Astrocyte (in vitro differentiated cells and primary cell): ENCODE results near the gene CRTC1. TPM values are rescaled to one million over a fixed set of nuclear protein-coding genes. Genes with fewer than 3 reads are reported as not detected.

Experiments
- DNase-seq: peaks from one replicate; pipeline ENCODE4 v3.0.0-alpha.2; 2010; ENCODE audit warnings: low read depth
- FAIRE-seq: peaks from 2 replicates; lab custom pipeline; 2011; peaks lifted over from hg19 to GRCh38; lab: Jason Lieb, UNC
- H2AFZ ChIP-seq: 2 replicates; pipeline ENCODE4 v1.6.0; 2012; ENCODE audit warnings: low read depth, low read length, inconsistent platforms
- H3K27ac ChIP-seq: 2 replicates; pipeline ENCODE4 v1.5.1; 2011; ENCODE audit warnings: low read depth, low read length, inconsistent platforms
- H3K27me3 ChIP-seq: 2 replicates; pipeline ENCODE4 v1.6.0; 2011; ENCODE audit warnings: low read length, inconsistent platforms; ENCODE audit not compliant: insufficient read depth
- H3K36me3 ChIP-seq: 2 replicates; pipeline ENCODE4 v1.5.1; 2011; ENCODE audit warnings: low read length, inconsistent platforms; ENCODE audit not compliant: insufficient read depth
- H3K4me1 ChIP-seq: 2 replicates; pipeline ENCODE4 v1.5.1; 2011; ENCODE audit warnings: low read length, inconsistent platforms; ENCODE audit not compliant: insufficient read depth
- H3K4me2 ChIP-seq: 2 replicates; pipeline ENCODE4 v1.6.0; 2012; ENCODE audit warnings: low read length, inconsistent platforms
- H3K4me3 ChIP-seq: 2 replicates; pipeline ENCODE4 v1.5.1; 2011; ENCODE audit warnings: low read depth, mild to moderate bottlenecking, low read length, inconsistent platforms; ENCODE audit not compliant: insufficient read depth
- H3K79me2 ChIP-seq: 2 replicates; pipeline ENCODE4 v1.6.0; 2012; ENCODE audit warnings: mild to moderate bottlenecking, low read length, inconsistent platforms; ENCODE audit not compliant: insufficient read depth
- H3K9ac ChIP-seq: 2 replicates; pipeline ENCODE4 v1.6.0; 2012; ENCODE audit warnings: mild to moderate bottlenecking, low read length, inconsistent platforms
- H3K9me3 ChIP-seq: 2 replicates; pipeline ENCODE4 v1.5.1; 2012; ENCODE audit warnings: low read depth, mild to moderate bottlenecking, low read length, inconsistent platforms; ENCODE audit not compliant: insufficient read depth
- H4K20me1 ChIP-seq: 2 replicates; pipeline ENCODE4 v1.6.0; 2012; ENCODE audit warnings: low read length, inconsistent platforms; ENCODE audit not compliant: insufficient read depth
- H3K27ac Mint-ChIP-seq: one replicate; pipeline ENCODE4 v1.8.0; 2021; ENCODE audit warnings: mild to moderate bottlenecking, mixed read lengths; ENCODE audit not compliant: unreplicated experiment
- H3K27me3 Mint-ChIP-seq: one replicate; pipeline ENCODE4 v1.8.0; 2021; ENCODE audit warnings: low read depth, mixed read lengths; ENCODE audit not compliant: unreplicated experiment
- H3K36me3 Mint-ChIP-seq: one replicate; pipeline ENCODE4 v1.8.0; 2021; ENCODE audit warnings: low read depth, mixed read lengths; ENCODE audit not compliant: unreplicated experiment
- H3K4me1 Mint-ChIP-seq: one replicate; pipeline ENCODE4 v1.8.0; 2021; ENCODE audit warnings: low read depth, mixed read lengths; ENCODE audit not compliant: unreplicated experiment
- H3K4me3 Mint-ChIP-seq: one replicate; pipeline ENCODE4 v1.8.0; 2021; ENCODE audit warnings: mild to moderate bottlenecking, moderate library complexity, mixed read lengths; ENCODE audit not compliant: unreplicated experiment
- H3K9me3 Mint-ChIP-seq: one replicate; pipeline ENCODE4 v1.8.0; 2021; ENCODE audit warnings: mild to moderate bottlenecking, mixed read lengths; ENCODE audit not compliant: unreplicated experiment
- CTCF ChIP-seq: IDR thresholded peaks from 2 replicates; pipeline ENCODE4 v1.5.1; 2011; ENCODE audit warnings: low read depth, mild to moderate bottlenecking, inconsistent platforms, low read length, moderate library complexity; ENCODE audit not compliant: insufficient read depth
- EZH2 ChIP-seq: IDR thresholded peaks from 2 replicates; pipeline ENCODE4 v1.6.1; 2012; ENCODE audit warnings: mild to moderate bottlenecking, low read length, inconsistent platforms; ENCODE audit not compliant: insufficient read depth
- total RNA-seq: library from RNA; stranded (reverse); gene quantifications from 2 replicates; pipeline ENCODE4 v1.2.1, GENCODE V29; 2021

Gene CRTC1
- total RNA-seq, 1 donor from 2014 or later = 8.4 TPM

- Histone ChIP-seq H4K20me1 (peaks cover 89% of the 10 kb centered on the region), H3K27me3 (no peaks in the 10 kb centered on the region), H3K9ac (no peak overlapping the region), H3K27ac (no peak overlapping the region), H3K79me2 (peaks cover 9% of the 10 kb centered on the region), H3K4me1 (no peaks in the 10 kb centered on the region), H3K4me3 (no peak overlapping the region), H2AFZ (no peak overlapping the region), H3K4me2 (no peak overlapping the region), H3K36me3 (no peaks in the 10 kb centered on the region), H3K9me3 (no peaks in the 10 kb centered on the region)
- Mint-ChIP-seq H3K4me1 (peaks cover 4% of the 10 kb centered on the region), H3K36me3 (peaks cover 10% of the 10 kb centered on the region), H3K27ac (no peak overlapping the region), H3K27me3 (peaks cover 2% of the 10 kb centered on the region), H3K9me3 (no peaks in the 10 kb centered on the region), H3K4me3 (no peak overlapping the region)
- TF ChIP-seq EZH2 = no peak
- TF ChIP-seq CTCF = no peak
- FAIRE-seq (no peak), DNase-seq (no peak)
Observed at GRCh38 chr19:18715416-18715815, 31.9 kb downstream of the CRTC1 start.

- Mint-ChIP-seq H3K4me1 (peaks cover 4% of the 10 kb centered on the region), H3K9me3 (no peaks in the 10 kb centered on the region), H3K4me3 (no peak overlapping the region), H3K27ac (no peak overlapping the region), H3K27me3 (peaks cover 2% of the 10 kb centered on the region), H3K36me3 (peaks cover 10% of the 10 kb centered on the region)
- Histone ChIP-seq H3K27ac (no peak overlapping the region), H3K9me3 (no peaks in the 10 kb centered on the region), H3K9ac (no peak overlapping the region), H3K36me3 (no peaks in the 10 kb centered on the region), H3K4me2 (no peak overlapping the region), H4K20me1 (peaks cover 83% of the 10 kb centered on the region), H3K79me2 (peaks cover 9% of the 10 kb centered on the region), H2AFZ (no peak overlapping the region), H3K27me3 (no peaks in the 10 kb centered on the region), H3K4me1 (no peaks in the 10 kb centered on the region), H3K4me3 (no peak overlapping the region)
- FAIRE-seq = no peak
- TF ChIP-seq CTCF (no peak), EZH2 (no peak)
- no peak for DNase-seq
Observed at GRCh38 chr19:18716857-18717256, 33.4 kb downstream of the CRTC1 start.

GRCh38 chr19:18717601-18718000 is 34.1 kb downstream of the CRTC1 start:
- Mint-ChIP-seq H3K4me1 (peaks cover 4% of the 10 kb centered on the region), H3K27me3 (peaks cover 2% of the 10 kb centered on the region), H3K9me3 (peaks cover 2% of the 10 kb centered on the region), H3K4me3 (no peak overlapping the region), H3K27ac (no peak overlapping the region), H3K36me3 (peaks cover 15% of the 10 kb centered on the region)
- DNase-seq (no peak), FAIRE-seq (no peak)
- no peak overlapping the region for H3K27ac ChIP-seq
- H3K36me3 ChIP-seq = no peaks in the 10 kb centered on the region
- H3K9ac ChIP-seq = no peak overlapping the region
- H3K4me1 ChIP-seq = no peaks in the 10 kb centered on the region
- H4K20me1 ChIP-seq = peaks cover 79% of the 10 kb centered on the region
- H2AFZ ChIP-seq = no peak overlapping the region
- H3K9me3 ChIP-seq = no peaks in the 10 kb centered on the region
- no peaks in the 10 kb centered on the region for H3K27me3 ChIP-seq
- peaks cover 13% of the 10 kb centered on the region for H3K79me2 ChIP-seq
- TF ChIP-seq EZH2 (no peak), CTCF (no peak)
- no peak overlapping the region for H3K4me3 ChIP-seq
- no peak overlapping the region for H3K4me2 ChIP-seq
